Left kidney (tissue), 2 donors: Measurements from ENCODE around the gene WNK1. TPM values are rescaled to one million over a fixed set of nuclear protein-coding genes. Genes with fewer than 3 reads are reported as not detected.
"Not testable (repeated sequence)": the region's sequence is repeated elsewhere in the genome, so short reads cannot be mapped to it uniquely, and the experiment has no call there.

Source experiments
- DNase-seq: peaks from one replicate; pipeline ENCODE4 v3.0.0-alpha.2; 2013
- polyA plus RNA-seq: library from polyadenylated mRNA; unstranded; fragments of 120-200 nt; gene quantifications from one replicate; pipeline ENCODE4 v1.2.1, GENCODE V29; 2013; ENCODE audit not compliant: insufficient read length

The WNK1 gene
- polyA plus RNA-seq, 1 donor = 132 TPM

DNA sequence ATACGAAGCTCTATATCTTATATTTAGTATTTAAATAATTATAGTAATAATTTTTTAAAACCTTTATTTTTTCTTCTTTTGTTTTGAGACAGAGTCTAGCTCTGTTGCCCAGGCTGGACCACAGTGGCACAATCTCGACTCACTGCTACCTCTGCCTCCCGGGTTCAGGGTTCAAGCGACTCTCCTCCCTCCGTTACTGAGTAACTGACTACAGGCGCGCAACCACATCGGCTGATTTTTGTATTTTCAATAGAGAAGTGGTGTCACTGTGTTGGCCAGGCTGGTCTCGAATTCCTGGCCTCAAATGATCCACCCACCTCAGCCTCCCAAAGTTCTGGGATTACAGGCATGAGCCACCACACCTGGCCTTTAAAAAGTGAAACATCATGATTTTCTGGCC lies 13.0 kb upstream of the WNK1 start:
- DNase-seq = no peak

- no peak for DNase-seq
Measured at GRCh38 chr12:740921-741320, 11.5 kb upstream of the WNK1 start.

- no peak for DNase-seq
Measured at GRCh38 chr12:749751-750270, 2.6 kb upstream of the WNK1 start.

DNA sequence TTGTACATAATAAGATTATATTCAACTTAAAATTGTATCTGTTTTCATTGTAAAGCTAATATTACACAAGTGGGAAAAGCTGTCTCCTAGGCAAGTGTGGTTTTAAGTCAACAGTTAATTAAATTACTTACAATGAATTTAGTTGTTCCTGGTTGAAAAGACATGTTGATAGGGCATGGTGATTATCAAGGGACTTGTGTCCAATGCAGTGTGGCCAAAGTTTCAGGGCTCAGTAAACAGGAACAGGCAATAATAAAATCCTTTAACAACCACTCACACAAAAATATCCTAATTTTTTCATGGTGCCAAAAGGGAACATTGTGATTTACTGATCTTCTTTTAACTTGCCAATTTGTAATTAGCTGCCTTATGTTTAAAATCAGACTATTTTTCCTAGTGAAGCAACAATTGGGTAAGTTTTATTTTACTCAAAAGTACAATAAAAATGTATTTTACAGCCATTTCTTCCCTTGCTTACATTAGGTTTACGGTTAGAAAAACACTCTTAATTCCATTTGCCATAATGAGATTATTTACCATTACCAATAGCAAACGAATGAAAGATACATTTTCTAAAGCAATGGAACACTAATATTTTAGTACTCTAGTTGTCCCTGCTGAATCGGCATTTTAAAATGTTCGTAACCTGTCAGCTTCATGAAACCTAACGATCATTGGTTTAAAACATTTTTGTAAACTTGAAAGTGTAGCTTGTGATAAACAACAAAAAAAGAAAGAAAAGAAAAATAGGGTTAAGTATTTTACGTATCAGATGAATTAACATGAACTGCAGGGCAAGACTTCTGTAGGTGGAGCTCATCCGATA lies 1.8 kb upstream of the WNK1 start:
- no peak for DNase-seq

DNA sequence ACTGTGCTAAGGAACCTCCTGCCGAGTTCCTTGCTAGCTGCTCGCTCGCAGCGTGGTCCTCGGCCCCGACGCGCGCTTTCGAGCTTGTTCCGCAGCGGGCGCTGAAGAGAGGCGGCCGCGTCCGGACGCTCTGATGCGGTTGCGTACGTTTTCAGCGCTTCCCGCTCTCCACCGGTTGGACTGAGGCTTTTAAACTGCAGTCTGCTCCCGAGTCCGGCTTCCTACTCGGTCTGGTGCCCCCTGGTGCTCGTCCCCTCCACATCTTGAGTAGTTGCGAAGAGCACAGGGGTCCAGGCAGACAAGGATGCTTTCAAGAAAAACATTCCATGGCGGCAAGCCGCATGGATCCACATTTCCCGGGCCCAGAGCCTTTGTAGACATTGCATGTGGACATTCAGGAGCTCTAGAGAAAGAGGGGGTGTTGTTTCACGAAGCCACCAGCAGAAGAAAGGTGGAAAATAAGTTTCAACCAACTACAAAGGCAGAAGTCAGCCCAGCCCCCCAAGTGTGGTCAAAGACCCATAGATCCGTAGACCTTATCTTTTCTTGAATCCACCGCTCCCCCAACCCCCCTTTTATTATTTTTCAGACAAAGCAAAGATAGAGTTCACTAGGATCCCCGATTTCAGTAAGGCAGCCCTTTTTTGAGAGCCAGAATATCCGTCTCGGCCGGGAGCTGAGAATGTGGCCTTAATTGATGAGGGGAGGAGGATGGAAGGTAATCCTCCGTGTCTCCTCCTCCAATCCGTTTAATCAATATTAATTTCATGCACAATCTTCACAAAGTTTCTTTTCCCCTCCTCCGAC lies 984 bp upstream of the WNK1 start:
- peak; percentile 95 for DNase-seq

DNA sequence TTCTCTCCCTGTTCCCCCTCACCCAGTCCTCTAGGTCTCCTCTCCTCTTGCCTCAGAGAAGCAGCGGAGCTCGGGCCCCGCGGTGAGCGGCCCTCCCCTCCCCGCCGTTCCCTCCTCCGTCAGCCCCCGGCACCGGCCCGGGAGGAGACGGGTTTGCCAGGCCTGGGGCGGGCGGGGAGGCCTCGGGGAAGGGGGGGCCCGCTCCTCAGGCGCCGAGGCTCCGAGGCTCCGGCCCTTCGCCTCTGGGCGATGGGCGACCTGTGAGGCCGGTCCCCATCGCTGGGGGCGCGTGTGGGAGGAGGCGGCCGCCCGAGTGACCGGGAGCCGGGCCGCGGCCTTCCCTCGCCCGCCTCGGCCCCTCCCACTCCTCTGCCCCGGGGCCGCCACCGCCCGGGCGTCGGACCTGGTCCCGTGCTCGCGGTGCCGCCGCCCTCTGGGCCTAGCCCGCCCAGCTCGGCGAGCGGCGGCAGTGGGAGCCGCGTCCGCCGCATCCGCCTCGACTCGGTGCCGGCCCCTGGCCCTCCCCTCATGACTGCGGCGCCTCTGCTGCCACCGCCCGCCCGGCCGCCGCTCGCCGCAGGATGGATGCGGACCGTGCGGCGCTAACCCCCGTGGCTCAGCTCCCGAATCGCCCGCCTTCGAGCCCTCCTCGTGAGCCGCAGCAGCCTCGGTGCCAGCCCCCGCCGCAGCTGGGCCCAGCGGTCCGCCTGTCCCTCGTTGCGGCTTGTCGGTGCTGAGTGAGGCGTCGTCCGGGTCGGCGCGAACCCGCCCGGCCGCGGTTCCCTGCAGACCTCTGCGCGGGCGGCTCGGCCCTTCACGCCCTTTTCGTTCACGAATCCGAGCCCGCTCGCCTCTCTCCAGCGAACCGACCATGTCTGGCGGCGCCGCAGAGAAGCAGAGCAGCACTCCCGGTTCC lies 574 bp downstream of the WNK1 start:
- DNase-seq = peak; percentile 46

DNA sequence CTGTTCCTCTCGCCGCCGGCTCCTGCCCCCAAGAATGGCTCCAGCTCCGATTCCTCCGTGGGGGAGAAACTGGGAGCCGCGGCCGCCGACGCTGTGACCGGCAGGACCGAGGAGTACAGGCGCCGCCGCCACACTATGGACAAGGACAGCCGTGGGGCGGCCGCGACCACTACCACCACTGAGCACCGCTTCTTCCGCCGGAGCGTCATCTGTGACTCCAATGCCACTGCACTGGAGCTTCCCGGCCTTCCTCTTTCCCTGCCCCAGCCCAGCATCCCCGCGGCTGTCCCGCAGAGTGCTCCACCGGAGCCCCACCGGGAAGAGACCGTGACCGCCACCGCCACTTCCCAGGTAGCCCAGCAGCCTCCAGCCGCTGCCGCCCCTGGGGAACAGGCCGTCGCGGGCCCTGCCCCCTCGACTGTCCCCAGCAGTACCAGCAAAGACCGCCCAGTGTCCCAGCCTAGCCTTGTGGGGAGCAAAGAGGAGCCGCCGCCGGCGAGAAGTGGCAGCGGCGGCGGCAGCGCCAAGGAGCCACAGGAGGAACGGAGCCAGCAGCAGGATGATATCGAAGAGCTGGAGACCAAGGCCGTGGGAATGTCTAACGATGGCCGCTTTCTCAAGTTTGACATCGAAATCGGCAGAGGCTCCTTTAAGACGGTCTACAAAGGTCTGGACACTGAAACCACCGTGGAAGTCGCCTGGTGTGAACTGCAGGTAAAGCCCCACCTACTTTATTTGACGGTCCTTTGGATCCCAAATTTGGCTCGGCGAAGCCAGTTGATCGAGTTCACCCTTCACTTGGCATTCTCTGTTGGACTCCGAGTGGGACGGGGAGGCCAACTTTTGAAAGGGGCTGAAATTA lies 1.5 kb downstream of the WNK1 start:
- no peak for DNase-seq

DNA sequence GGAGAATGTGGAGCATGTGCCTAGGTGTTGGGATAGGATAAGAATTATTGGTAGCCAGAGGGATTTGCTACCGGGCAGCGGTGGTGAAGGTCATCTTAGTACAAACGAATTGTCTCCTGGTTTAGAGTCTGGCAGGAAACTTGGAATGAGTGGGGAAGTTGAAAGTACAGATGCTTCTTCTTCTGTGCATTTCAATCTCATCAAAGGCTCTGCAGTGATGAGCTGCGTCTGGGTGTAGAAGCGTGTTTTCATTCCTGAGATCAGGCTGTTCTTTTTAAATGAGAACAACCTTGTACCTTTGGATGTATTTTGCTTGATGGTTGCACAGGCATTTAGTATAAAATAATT lies 2.1 kb downstream of the WNK1 start:
- no peak for DNase-seq

- no peak for DNase-seq
Measured at GRCh38 chr12:754851-755562, 2.6 kb downstream of the WNK1 start.

GRCh38 chr12:759628-760027 lies 7.2 kb downstream of the WNK1 start:
- no peak for DNase-seq

- no peak for DNase-seq
Measured at GRCh38 chr12:761256-761655, 8.9 kb downstream of the WNK1 start.

DNA sequence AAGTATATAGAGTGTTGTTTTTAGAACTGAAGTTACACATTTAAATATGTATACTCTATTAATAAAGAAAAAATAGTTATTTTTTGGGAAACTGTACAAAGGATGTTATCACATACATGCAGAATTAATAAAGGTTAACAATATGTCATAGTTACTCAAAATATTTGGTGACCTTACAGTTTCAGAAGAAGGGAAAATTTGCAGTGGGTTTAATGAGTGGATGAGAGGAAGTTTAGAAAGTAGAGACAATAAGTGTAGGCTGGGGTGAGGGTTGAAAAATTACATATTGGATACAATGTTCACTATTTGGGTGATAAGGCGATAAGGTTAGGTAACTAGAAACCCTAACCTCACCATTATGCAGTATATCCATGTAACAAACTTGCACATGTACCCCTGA lies 13.5 kb downstream of the WNK1 start:
- no peak for DNase-seq

- no peak for DNase-seq
Measured at GRCh38 chr12:768434-768833, 16.1 kb downstream of the WNK1 start.

DNA sequence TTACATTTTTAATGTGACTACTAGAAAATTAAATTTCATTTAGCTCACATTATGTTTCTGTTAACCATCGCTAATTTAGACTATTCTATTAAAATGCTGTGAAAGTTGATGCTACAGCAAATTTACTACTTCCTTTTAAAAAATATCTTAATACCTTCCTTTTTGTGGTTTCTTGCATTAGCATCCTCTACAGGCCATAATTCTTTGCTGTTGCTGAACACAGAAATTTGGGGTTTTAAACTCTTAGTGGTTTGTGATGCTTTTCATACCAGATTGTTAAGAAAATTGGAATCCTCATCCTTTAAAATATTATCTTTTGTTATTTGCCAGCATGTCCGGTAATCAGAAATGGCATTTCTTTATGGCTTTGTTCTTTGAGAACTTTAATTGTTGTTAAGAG lies 18.1 kb downstream of the WNK1 start:
- DNase-seq = no peak

GRCh38 chr12:772056-772697 lies 19.8 kb downstream of the WNK1 start:
- DNase-seq = no peak

- DNase-seq = no peak
Measured at GRCh38 chr12:774051-774614, 21.8 kb downstream of the WNK1 start.

DNA sequence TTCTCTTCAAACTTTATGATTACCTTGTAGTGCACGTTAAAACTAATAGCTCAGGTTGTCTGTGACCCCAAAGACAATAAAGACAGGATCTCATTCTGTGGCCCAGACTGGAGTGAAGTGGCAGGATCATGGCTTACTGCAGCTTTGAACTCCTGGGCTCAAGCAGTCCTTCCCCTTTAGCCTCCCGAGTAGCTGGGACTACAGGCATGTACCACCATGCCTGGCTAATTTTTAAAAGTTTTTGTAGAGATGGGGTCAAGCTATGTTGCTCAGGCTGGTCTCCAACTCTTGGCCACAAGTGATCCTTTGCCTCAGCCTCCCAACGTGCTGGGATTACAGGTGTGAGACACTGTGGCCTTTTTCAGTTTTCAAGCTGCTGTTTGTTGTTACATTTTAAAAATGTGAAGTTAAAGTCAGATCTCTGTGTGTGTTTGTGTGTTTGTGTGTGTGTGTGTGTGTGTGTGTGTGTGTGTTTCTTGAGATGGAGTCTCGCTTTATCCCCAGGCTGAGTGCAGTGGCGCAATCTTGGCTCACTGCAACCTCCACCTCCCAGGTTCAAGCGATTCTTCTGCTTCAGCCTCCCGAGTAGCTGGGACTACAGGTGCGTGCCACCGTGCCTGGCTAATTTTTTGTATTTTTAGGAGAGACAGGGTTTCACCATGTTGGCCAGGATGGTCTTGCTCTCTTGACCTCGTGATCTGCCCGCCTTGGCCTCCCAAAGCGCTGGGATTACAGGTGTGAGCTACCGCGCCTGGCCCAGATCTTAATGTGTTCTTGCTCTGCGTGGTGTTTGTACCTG lies 23.8 kb downstream of the WNK1 start:
- not testable (repeated sequence) for DNase-seq

- not testable (repeated sequence) for DNase-seq
Measured at GRCh38 chr12:776772-777373, 24.5 kb downstream of the WNK1 start.
